Activated naive CD4-positive, alpha-beta T cell treated with anti-CD3 and anti-CD28 coated beads, Interleukin-2, amount 50 U/mL, for 24 hours (primary cell): Measurements from ENCODE around the gene TOLLIP.

Experiments
- H3K27ac Mint-ChIP-seq: one replicate; pipeline ENCODE4 v1.8.0; 2021; ENCODE audit warnings: mild to moderate bottlenecking, mixed read lengths
- H3K27me3 Mint-ChIP-seq: one replicate; pipeline ENCODE4 v1.8.0; 2021; ENCODE audit warnings: mixed read lengths
- H3K36me3 Mint-ChIP-seq: one replicate; pipeline ENCODE4 v1.8.0; 2021; ENCODE audit warnings: mixed read lengths
- H3K4me1 Mint-ChIP-seq: one replicate; pipeline ENCODE4 v1.8.0; 2021; ENCODE audit warnings: mixed read lengths
- H3K4me3 Mint-ChIP-seq: one replicate; pipeline ENCODE4 v1.8.0; 2021; ENCODE audit warnings: mild to moderate bottlenecking, mixed read lengths
- H3K9me3 Mint-ChIP-seq: one replicate; pipeline ENCODE4 v1.8.0; 2021; ENCODE audit warnings: mixed read lengths

Gene TOLLIP

GRCh38 chr11:1234771-1235305 is 74.6 kb downstream of the TOLLIP start:
- no peak overlapping the region for H3K4me3 Mint-ChIP-seq
- no peak overlapping the region for H3K27ac Mint-ChIP-seq
- H3K36me3 Mint-ChIP-seq = no peaks in the 10 kb centered on the region
- no peaks in the 10 kb centered on the region for H3K9me3 Mint-ChIP-seq
- no peaks in the 10 kb centered on the region for H3K4me1 Mint-ChIP-seq
- no peaks in the 10 kb centered on the region for H3K27me3 Mint-ChIP-seq

GRCh38 chr11:1234054-1234720 is 75.2 kb downstream of the TOLLIP start:
- no peak overlapping the region for H3K4me3 Mint-ChIP-seq
- no peak overlapping the region for H3K27ac Mint-ChIP-seq
- H3K27me3 Mint-ChIP-seq = no peaks in the 10 kb centered on the region
- H3K4me1 Mint-ChIP-seq = no peaks in the 10 kb centered on the region
- no peaks in the 10 kb centered on the region for H3K9me3 Mint-ChIP-seq
- H3K36me3 Mint-ChIP-seq = no peaks in the 10 kb centered on the region

- H3K4me1 Mint-ChIP-seq = no peaks in the 10 kb centered on the region
- H3K27me3 Mint-ChIP-seq = no peaks in the 10 kb centered on the region
- H3K4me3 Mint-ChIP-seq = no peak overlapping the region
- no peaks in the 10 kb centered on the region for H3K36me3 Mint-ChIP-seq
- H3K27ac Mint-ChIP-seq = no peak overlapping the region
- H3K9me3 Mint-ChIP-seq = no peaks in the 10 kb centered on the region
Measured at GRCh38 chr11:1233351-1234053, 75.9 kb downstream of the TOLLIP start.

- Mint-ChIP-seq H3K4me3 (no peak overlapping the region), H3K27ac (no peak overlapping the region), H3K36me3 (no peaks in the 10 kb centered on the region), H3K4me1 (no peaks in the 10 kb centered on the region), H3K27me3 (no peaks in the 10 kb centered on the region), H3K9me3 (no peaks in the 10 kb centered on the region)
Measured at GRCh38 chr11:1232883-1233321, 76.5 kb downstream of the TOLLIP start.

- H3K4me3 Mint-ChIP-seq = no peak overlapping the region
- no peak overlapping the region for H3K27ac Mint-ChIP-seq
- no peaks in the 10 kb centered on the region for H3K4me1 Mint-ChIP-seq
- H3K27me3 Mint-ChIP-seq = no peaks in the 10 kb centered on the region
- no peaks in the 10 kb centered on the region for H3K9me3 Mint-ChIP-seq
- no peaks in the 10 kb centered on the region for H3K36me3 Mint-ChIP-seq
Measured at GRCh38 chr11:1232021-1232882, 77.2 kb downstream of the TOLLIP start.

- H3K4me1 Mint-ChIP-seq = no peaks in the 10 kb centered on the region
- no peak overlapping the region for H3K27ac Mint-ChIP-seq
- H3K4me3 Mint-ChIP-seq = no peak overlapping the region
- H3K9me3 Mint-ChIP-seq = no peaks in the 10 kb centered on the region
- no peaks in the 10 kb centered on the region for H3K27me3 Mint-ChIP-seq
- H3K36me3 Mint-ChIP-seq = no peaks in the 10 kb centered on the region
Measured at GRCh38 chr11:1231396-1232020, 77.9 kb downstream of the TOLLIP start.

GRCh38 chr11:1230456-1231395 is 78.7 kb downstream of the TOLLIP start:
- no peak overlapping the region for H3K4me3 Mint-ChIP-seq
- H3K9me3 Mint-ChIP-seq = no peaks in the 10 kb centered on the region
- no peaks in the 10 kb centered on the region for H3K4me1 Mint-ChIP-seq
- H3K36me3 Mint-ChIP-seq = no peaks in the 10 kb centered on the region
- no peak overlapping the region for H3K27ac Mint-ChIP-seq
- H3K27me3 Mint-ChIP-seq = no peaks in the 10 kb centered on the region

GRCh38 chr11:1230121-1230455 is 79.3 kb downstream of the TOLLIP start:
- Mint-ChIP-seq H3K4me1 (no peaks in the 10 kb centered on the region), H3K4me3 (no peak overlapping the region), H3K27ac (no peak overlapping the region), H3K36me3 (no peaks in the 10 kb centered on the region), H3K27me3 (no peaks in the 10 kb centered on the region), H3K9me3 (no peaks in the 10 kb centered on the region)

- Mint-ChIP-seq H3K4me1 (no peaks in the 10 kb centered on the region), H3K4me3 (no peak overlapping the region), H3K36me3 (no peaks in the 10 kb centered on the region), H3K27ac (no peak overlapping the region), H3K27me3 (no peaks in the 10 kb centered on the region), H3K9me3 (no peaks in the 10 kb centered on the region)
Measured at GRCh38 chr11:1229471-1230120, 79.8 kb downstream of the TOLLIP start.

GRCh38 chr11:1228921-1229451 is 80.4 kb downstream of the TOLLIP start:
- H3K27me3 Mint-ChIP-seq = peaks cover 2% of the 10 kb centered on the region
- no peak overlapping the region for H3K4me3 Mint-ChIP-seq
- H3K9me3 Mint-ChIP-seq = no peaks in the 10 kb centered on the region
- H3K4me1 Mint-ChIP-seq = no peaks in the 10 kb centered on the region
- H3K27ac Mint-ChIP-seq = no peak overlapping the region
- H3K36me3 Mint-ChIP-seq = no peaks in the 10 kb centered on the region

GRCh38 chr11:1228101-1228821 is 81.2 kb downstream of the TOLLIP start:
- Mint-ChIP-seq H3K4me1 (no peaks in the 10 kb centered on the region), H3K9me3 (no peaks in the 10 kb centered on the region), H3K4me3 (no peak overlapping the region), H3K27me3 (peaks cover 2% of the 10 kb centered on the region), H3K27ac (no peak overlapping the region), H3K36me3 (no peaks in the 10 kb centered on the region)

GRCh38 chr11:1227551-1228100 is 81.8 kb downstream of the TOLLIP start:
- Mint-ChIP-seq H3K27me3 (peaks cover 2% of the 10 kb centered on the region), H3K4me3 (no peak overlapping the region), H3K9me3 (no peaks in the 10 kb centered on the region), H3K4me1 (no peaks in the 10 kb centered on the region), H3K36me3 (no peaks in the 10 kb centered on the region), H3K27ac (no peak overlapping the region)

GRCh38 chr11:1226986-1227550 is 82.4 kb downstream of the TOLLIP start:
- Mint-ChIP-seq H3K4me1 (no peaks in the 10 kb centered on the region), H3K4me3 (no peak overlapping the region), H3K36me3 (no peaks in the 10 kb centered on the region), H3K9me3 (no peaks in the 10 kb centered on the region), H3K27ac (no peak overlapping the region), H3K27me3 (peaks cover 2% of the 10 kb centered on the region)
